Inferior parietal cortex (tissue), 1 donor: Measurements from ENCODE around the gene TNS1.

ENCODE experiments used
- DNase-seq: peaks from one replicate; pipeline ENCODE4 v3.0.0-alpha.2; 2016; ENCODE audit errors: extremely low spot score

TNS1 gene

GRCh38 chr2:217943446-217944321 lies 59.1 kb downstream of the TNS1 start:
- peak; percentile 60 for DNase-seq

GRCh38 chr2:217942731-217943335 lies 60.0 kb downstream of the TNS1 start:
- peak; percentile 27 for DNase-seq

GRCh38 chr2:217941886-217942728 lies 60.7 kb downstream of the TNS1 start:
- no peak for DNase-seq

- no peak for DNase-seq
Measured at GRCh38 chr2:217941339-217941738, 61.5 kb downstream of the TNS1 start.

- no peak for DNase-seq
Measured at GRCh38 chr2:217940261-217941220, 62.3 kb downstream of the TNS1 start.

- no peak for DNase-seq
Measured at GRCh38 chr2:217939629-217940245, 63.1 kb downstream of the TNS1 start.

- DNase-seq = no peak
Measured at GRCh38 chr2:217939220-217939619, 63.6 kb downstream of the TNS1 start.

GRCh38 chr2:217938036-217938435 lies 64.8 kb downstream of the TNS1 start:
- DNase-seq = no peak

GRCh38 chr2:217937446-217937845 lies 65.3 kb downstream of the TNS1 start:
- DNase-seq = no peak

GRCh38 chr2:217936952-217937351 lies 65.8 kb downstream of the TNS1 start:
- no peak for DNase-seq

- no peak for DNase-seq
Measured at GRCh38 chr2:217935901-217936684, 66.7 kb downstream of the TNS1 start.

GRCh38 chr2:217935235-217935879 lies 67.4 kb downstream of the TNS1 start:
- DNase-seq = no peak

- no peak for DNase-seq
Measured at GRCh38 chr2:217934321-217935131, 68.3 kb downstream of the TNS1 start.

- DNase-seq = no peak
Measured at GRCh38 chr2:217933617-217933993, 69.2 kb downstream of the TNS1 start.

- DNase-seq = no peak
Measured at GRCh38 chr2:217932803-217933616, 69.8 kb downstream of the TNS1 start.

GRCh38 chr2:217931846-217932560 lies 70.8 kb downstream of the TNS1 start:
- DNase-seq = no peak
